HG03139 (cell line): ENCODE results near the gene IFNGR2.

ENCODE experiments used
- ATAC-seq: cut with Tn5 transposase; IDR thresholded peaks from one replicate; pipeline ENCODE4 v1.9.1; 2021; ENCODE audit not compliant: unreplicated experiment

The IFNGR2 gene

GRCh38 chr21:33480481-33481103, 77.4 kb downstream of the IFNGR2 start:
- no peak for ATAC-seq

GRCh38 chr21:33481314-33481943, 78.2 kb downstream of the IFNGR2 start:
- no peak for ATAC-seq
